ENCODE results near the gene PARD3. TPM values are rescaled to one million over a fixed set of nuclear protein-coding genes. Genes with fewer than 3 reads are reported as not detected.

Gene PARD3
- total RNA-seq, 2 donors from 2014 or later: 41.7 to 48.8 TPM

GRCh38 chr10:34125702-34126101 is 689.4 kb downstream of the PARD3 start:
- TF ChIP-seq CTCF (IDR thresholded peaks at IDR 0.05): no peak
- no peak for DNase-seq
- no peak overlapping the region for H3K4me3 ChIP-seq
- intact Hi-C loops (cut with DNase I): no loop called here
- H3K27ac ChIP-seq: no peak overlapping the region
- H3K27me3 ChIP-seq: no peaks in the 10 kb centered on the region
- no peaks in the 10 kb centered on the region for H3K4me1 ChIP-seq
- no peaks in the 10 kb centered on the region for H3K36me3 ChIP-seq
- H3K9me3 ChIP-seq: no peaks in the 10 kb centered on the region
- H3K9ac ChIP-seq (ENCODE audit: low read depth in 2 of 2, low read length in 2 of 2): no peak overlapping the region

GRCh38 chr10:34124522-34125035 is 690.5 kb downstream of the PARD3 start:
- TF ChIP-seq CTCF (IDR thresholded peaks at IDR 0.05): no peak
- H3K36me3 ChIP-seq: no peaks in the 10 kb centered on the region
- H3K4me1 ChIP-seq: no peaks in the 10 kb centered on the region
- intact Hi-C loops (cut with DNase I): no loop called here
- H3K27ac ChIP-seq: no peak overlapping the region
- no peak overlapping the region for H3K9ac ChIP-seq (ENCODE audit: low read depth in 2 of 2, low read length in 2 of 2)
- no peaks in the 10 kb centered on the region for H3K27me3 ChIP-seq
- DNase-seq: no peak
- H3K9me3 ChIP-seq: no peaks in the 10 kb centered on the region
- H3K4me3 ChIP-seq: no peak overlapping the region

- DNase-seq: no peak
- intact Hi-C loops (cut with DNase I): no loop called here
- H3K4me1 ChIP-seq: no peaks in the 10 kb centered on the region
- H3K27me3 ChIP-seq: no peaks in the 10 kb centered on the region
- H3K9me3 ChIP-seq: no peaks in the 10 kb centered on the region
- no peak overlapping the region for H3K27ac ChIP-seq
- H3K4me3 ChIP-seq: no peak overlapping the region
- H3K36me3 ChIP-seq: no peaks in the 10 kb centered on the region
- TF ChIP-seq CTCF (IDR thresholded peaks at IDR 0.05): no peak
- H3K9ac ChIP-seq (ENCODE audit: low read depth in 2 of 2, low read length in 2 of 2): no peak overlapping the region
These were observed 693.1 kb downstream of the PARD3 start for GRCh38 chr10:34121781-34122622.

GRCh38 chr10:34121125-34121753 is 693.9 kb downstream of the PARD3 start:
- H3K27ac ChIP-seq: no peak overlapping the region
- H3K4me3 ChIP-seq: no peak overlapping the region
- no peak for DNase-seq
- intact Hi-C loops (cut with DNase I): no loop called here
- H3K36me3 ChIP-seq: no peaks in the 10 kb centered on the region
- H3K27me3 ChIP-seq: no peaks in the 10 kb centered on the region
- no peaks in the 10 kb centered on the region for H3K4me1 ChIP-seq
- H3K9me3 ChIP-seq: no peaks in the 10 kb centered on the region
- TF ChIP-seq CTCF (IDR thresholded peaks at IDR 0.05): no peak
- H3K9ac ChIP-seq (ENCODE audit: low read depth in 2 of 2, low read length in 2 of 2): no peak overlapping the region

- no peak for TF ChIP-seq CTCF (IDR thresholded peaks at IDR 0.05)
- H3K9me3 ChIP-seq: no peaks in the 10 kb centered on the region
- H3K27me3 ChIP-seq: no peaks in the 10 kb centered on the region
- intact Hi-C loops (cut with DNase I): no loop called here
- no peaks in the 10 kb centered on the region for H3K36me3 ChIP-seq
- no peaks in the 10 kb centered on the region for H3K4me1 ChIP-seq
- H3K4me3 ChIP-seq: no peak overlapping the region
- H3K9ac ChIP-seq (ENCODE audit: low read depth in 2 of 2, low read length in 2 of 2): no peak overlapping the region
- no peak for DNase-seq
- no peak overlapping the region for H3K27ac ChIP-seq
These were observed 695.6 kb downstream of the PARD3 start for GRCh38 chr10:34119456-34119855.

Measured in colonic mucosa (tissue), 4 donors.